Gastroesophageal sphincter (tissue), 3 donors: ENCODE results near the gene DCC.

ENCODE experiments used
- POLR2A ChIP-seq, 2 donors: fragments of 450-650 bp; IDR thresholded peaks; one replicate each; pipeline ENCODE4 v1.6.1; 2017; ENCODE audit warnings: antibody characterized with exemption in 2 of 2, mild to moderate bottlenecking in 2 of 2, moderate library complexity in 1 of 2
- TF ChIP-seq, protein P1 (sequence below), 4 experiments: fragments of 200-600 bp in 2 of 4; fragments of 450-650 bp in 2 of 4; sonication (generic) in 1 of 4; IDR thresholded peaks; one replicate each; pipeline ENCODE4 v1.5.1; 2017 to 2019; ENCODE audit warnings: antibody characterized with exemption in 4 of 4, mild to moderate bottlenecking in 2 of 4, moderate library complexity in 2 of 4

GRCh38 chr18:52750995-52751394, 411.0 kb downstream of the DCC start:
- no peak for TF ChIP-seq POLR2A (IDR thresholded peaks at IDR 0.05)
- TF ChIP-seq, protein P1, sequence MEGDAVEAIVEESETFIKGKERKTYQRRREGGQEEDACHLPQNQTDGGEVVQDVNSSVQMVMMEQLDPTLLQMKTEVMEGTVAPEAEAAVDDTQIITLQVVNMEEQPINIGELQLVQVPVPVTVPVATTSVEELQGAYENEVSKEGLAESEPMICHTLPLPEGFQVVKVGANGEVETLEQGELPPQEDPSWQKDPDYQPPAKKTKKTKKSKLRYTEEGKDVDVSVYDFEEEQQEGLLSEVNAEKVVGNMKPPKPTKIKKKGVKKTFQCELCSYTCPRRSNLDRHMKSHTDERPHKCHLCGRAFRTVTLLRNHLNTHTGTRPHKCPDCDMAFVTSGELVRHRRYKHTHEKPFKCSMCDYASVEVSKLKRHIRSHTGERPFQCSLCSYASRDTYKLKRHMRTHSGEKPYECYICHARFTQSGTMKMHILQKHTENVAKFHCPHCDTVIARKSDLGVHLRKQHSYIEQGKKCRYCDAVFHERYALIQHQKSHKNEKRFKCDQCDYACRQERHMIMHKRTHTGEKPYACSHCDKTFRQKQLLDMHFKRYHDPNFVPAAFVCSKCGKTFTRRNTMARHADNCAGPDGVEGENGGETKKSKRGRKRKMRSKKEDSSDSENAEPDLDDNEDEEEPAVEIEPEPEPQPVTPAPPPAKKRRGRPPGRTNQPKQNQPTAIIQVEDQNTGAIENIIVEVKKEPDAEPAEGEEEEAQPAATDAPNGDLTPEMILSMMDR (IDR thresholded peaks at IDR 0.05), result no peak
